GM18520 (cell line): ENCODE results near the gene ZNF830.
"Not testable (repeated sequence)": the region's sequence is repeated elsewhere in the genome, so short reads cannot be mapped to it uniquely, and the experiment has no call there.

Experiments used
- ATAC-seq: cut with Tn5 transposase; IDR thresholded peaks from one replicate; pipeline ENCODE4 v1.9.1; 2021; ENCODE audit not compliant: unreplicated experiment

Gene ZNF830

GRCh38 chr17:34961093-34961911 lies at the start of gene ZNF830, which contains the start of gene CCT6B:
ZNF830 (plus strand) TSS chr17:34961540; CDS start chr17:34961567, 27 bp downstream.
CCT6B (minus strand) TSS chr17:34961460; CDS start chr17:34961393, 67 bp downstream.
- ATAC-seq = peak; percentile 78

- no peak for ATAC-seq
Measured at GRCh38 chr17:34913001-34913400, 48.3 kb upstream of the ZNF830 start.

DNA sequence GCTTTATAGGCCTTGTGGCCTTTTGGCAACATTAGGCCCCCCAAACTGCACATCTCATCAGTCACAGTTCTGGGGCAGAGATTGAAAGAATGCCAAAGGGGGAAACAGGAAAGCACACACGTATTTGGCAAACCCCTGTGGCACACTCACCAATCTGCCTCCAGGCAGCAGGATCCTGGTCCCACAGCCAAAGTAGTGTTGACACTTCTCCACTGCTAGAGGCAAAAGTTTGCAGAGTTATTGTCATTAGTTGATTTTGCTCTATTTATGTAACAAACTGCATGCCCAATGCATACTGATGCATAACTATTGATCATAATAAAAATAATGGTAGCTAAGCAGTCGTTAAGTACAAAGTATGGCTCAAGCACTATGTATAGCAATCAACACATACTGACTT lies 45.2 kb upstream of the ZNF830 start:
- ATAC-seq = no peak

DNA sequence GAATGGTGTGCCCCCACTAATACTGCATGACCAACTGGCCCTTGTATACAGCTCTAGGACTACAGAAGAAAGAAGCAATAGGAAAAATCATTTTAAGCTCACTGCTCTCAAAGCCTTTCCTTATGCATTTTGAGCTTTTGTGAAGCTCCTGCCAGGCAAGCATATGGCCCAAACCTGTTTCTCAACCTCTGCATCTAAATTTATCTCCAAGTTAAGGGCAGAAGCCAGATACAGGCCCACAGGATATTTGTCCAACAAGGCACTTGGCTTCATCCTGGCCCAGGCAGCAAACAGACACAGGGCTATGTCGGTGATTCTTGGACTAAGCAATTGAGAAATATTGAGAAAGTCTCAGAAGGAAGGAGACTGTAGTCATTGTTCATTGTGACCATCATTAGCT lies 44.0 kb upstream of the ZNF830 start:
- ATAC-seq = no peak

DNA sequence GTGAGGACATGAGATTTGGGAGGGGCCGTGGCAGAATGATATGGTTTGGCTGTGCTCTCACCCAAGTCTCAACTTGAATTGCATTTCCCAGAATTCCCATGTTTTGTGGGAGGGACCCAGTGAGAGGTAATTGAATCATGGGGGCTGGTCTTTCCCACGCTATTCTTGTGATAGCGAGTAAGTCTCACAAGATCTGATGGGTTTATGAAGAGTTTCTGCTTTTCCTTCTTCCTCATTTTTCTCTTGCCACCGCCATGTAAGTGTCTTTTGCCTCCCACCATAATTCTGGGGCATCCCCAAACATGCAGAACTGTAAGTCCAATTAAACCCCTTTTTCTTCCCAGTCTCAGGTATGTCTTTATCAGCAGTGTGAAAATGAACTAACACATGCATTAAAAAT lies 40.7 kb upstream of the ZNF830 start:
- ATAC-seq = no peak

GRCh38 chr17:34926661-34927060 lies 34.7 kb upstream of the ZNF830 start:
- no peak for ATAC-seq

DNA sequence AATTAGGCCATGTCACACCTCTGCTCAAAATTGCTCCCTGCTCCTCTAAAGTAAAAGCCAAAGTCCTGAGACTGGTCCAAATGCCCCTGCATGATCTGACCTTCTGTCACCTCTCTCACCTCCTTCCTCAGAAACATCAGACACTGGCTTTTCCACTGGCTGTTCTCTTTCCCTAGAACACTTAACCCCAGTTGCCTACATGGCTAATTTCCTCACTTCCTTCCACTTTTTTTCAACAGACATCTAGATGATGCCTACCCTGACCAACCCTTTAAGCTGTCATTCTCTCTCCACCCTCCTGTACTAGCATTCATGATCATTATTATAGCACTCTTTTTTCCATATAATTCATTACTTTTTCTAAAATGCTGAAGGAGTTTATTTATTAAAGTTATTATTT lies 31.1 kb upstream of the ZNF830 start:
- ATAC-seq = no peak

DNA sequence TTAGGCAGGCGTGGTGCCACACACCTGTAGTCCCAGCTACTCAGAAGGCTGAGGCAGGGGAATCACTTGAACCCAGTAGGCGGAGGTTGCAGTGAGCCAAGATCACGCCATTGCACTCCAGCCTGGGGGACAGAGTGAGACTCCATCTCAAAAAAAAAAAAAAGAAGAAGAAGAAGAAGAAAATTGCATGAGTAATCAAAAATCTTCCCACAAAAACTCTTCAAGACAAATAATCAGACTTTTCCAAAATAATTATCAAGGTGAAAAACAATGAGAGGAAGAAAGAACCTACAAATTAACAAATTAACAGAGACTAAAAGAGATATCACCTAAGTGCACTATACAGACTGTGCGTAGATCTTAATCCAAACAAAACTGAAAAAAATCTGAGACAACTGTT lies 10.6 kb upstream of the ZNF830 start:
- not testable (repeated sequence) for ATAC-seq

GRCh38 chr17:34958438-34958837 lies 2.9 kb upstream of the ZNF830 start:
- no peak for ATAC-seq

GRCh38 chr17:34974179-34974578 lies 12.8 kb downstream of the ZNF830 start:
- ATAC-seq = no peak

DNA sequence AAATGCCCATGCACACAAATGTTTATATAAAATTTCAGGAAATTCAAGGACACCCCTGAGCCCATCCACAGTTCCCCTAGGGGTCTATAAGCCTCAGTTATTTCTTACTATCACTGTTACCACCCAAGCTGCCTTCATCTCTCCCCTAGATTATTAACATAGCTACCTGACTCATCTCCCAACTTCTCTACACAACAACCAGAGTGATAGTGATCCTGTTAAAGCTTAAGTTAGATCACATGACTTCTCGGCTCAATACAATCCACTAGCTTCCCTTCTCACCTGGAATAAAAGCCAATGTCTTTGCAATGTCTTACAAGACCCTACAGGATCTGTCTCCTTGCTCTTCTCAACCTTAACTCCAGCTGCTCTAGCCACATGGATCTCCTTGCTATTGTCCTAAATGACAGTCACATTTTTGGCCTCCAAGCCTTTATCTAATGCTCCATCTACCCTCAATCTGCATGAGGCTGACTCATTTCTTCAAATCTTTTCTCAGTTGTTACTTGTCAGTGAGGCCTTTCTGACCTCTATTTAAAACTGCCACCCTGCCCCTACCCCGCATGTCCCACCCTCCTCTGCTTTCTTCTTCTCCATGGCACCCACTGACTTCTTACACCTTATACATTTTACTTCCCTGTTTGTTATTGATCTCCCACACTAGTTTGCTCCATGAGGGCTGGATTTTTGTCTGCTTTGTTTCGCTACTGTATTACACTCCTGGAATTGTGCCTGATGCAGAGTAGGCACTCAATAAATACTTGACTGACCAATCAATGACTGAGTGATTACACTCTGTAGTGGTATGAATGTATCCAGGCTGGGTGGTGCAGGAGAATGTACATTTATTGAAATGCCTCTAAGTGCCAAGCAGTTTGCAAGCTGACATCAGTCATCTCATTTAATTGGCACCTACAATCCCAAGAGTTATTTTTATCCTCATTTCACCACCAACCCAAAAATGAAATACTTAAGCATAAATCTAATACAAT lies 13.8 kb downstream of the ZNF830 start:
- ATAC-seq = no peak

DNA sequence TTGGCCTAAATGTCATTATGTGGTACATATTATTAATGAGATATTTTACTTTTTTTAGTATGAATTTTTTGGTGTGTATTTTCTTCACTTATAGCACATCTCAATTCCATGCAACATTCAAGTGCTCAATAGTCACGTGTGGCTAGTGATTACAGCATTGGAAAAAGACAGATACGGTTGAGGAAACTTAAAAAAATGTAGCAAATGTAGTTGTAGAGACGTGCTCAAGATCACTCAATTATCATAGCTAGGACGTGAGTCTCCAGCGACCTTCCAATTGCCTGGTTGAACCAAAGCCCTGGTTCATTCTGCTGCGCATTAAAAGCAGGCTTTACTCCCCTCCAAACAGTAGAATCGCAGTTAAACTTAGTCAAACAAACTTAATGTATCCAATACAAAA lies 17.8 kb downstream of the ZNF830 start:
- ATAC-seq = no peak

DNA sequence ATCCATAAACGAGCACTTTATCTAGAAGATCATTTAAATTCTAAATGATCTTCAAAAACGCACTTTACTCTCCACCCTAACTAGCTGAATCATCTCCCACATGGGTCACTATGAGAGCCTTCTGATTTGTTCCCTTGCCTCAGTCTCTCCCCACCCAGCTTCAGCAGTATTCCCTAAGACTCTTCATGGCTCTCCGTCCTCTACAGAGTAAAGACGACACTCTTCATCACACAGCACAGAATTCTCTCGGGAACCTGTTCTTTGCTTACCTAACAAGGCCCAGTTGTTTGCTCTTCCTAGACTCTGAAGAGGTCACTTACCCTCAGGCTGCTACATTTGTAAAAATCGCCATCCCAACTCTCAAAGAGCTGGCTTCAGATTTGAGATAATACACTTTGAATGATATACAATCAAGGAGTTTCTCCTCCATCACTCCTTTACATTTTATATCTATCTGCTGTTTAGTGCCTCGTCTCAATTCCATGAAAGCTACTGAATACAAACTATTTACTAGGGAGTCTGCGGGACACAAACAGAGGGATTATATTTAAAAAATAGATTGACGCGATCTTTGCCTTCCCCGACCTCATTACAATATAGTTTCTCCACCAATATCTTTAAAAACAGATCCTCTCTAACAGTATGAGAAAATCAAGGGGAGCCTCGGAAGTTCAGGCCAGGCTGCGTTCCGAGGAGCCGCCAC lies 18.5 kb downstream of the ZNF830 start:
- ATAC-seq = no peak

- ATAC-seq = peak; percentile 81
Measured at GRCh38 chr17:34980353-34980680, 19.0 kb downstream of the ZNF830 start, which contains the start of gene LIG3. LIG3 (plus strand) TSS chr17:34980512; CDS start chr17:34983006, 2,494 bp downstream.

DNA sequence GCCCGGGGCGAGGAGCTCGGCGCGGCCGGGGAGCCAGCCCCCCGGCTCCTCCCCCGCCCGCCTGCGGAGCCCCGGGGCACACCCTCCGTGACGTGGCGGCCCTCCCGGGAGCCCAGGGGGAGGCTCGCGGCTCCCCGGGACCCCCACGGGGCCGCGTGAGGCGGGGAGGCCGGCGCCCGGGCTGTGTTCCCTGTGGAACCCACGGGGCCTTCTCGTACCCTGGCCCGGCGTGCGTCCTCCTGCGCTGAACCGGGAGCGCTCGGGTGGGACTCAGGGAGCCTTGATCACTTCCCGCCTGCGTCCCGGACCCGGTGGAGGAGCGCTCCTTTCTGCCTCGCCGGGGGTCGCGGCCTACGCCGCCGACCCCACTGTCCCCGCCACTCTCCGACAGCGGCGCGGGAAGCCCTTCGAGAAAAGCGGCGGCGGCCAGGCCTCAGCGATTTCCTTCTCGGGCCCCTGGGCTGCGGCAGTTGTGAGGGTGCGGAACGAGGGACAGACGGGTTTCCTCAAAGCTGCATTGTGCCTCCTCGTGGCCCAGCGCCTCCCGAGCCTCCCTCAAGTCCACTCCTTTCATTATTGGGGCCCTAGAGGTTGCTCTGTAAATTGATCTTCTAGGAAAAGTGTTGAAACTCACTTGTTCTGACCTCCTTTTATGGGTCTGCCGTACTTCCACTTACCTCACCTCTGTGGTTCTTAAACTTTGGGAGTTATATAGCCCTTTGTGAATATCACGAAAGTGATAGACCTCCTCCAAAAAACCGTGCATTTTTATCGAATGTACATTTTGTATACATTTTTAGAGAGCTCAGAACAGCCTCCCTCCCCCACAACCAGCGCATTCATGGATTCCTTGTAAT lies 19.6 kb downstream of the ZNF830 start:
- ATAC-seq = peak; percentile 69

DNA sequence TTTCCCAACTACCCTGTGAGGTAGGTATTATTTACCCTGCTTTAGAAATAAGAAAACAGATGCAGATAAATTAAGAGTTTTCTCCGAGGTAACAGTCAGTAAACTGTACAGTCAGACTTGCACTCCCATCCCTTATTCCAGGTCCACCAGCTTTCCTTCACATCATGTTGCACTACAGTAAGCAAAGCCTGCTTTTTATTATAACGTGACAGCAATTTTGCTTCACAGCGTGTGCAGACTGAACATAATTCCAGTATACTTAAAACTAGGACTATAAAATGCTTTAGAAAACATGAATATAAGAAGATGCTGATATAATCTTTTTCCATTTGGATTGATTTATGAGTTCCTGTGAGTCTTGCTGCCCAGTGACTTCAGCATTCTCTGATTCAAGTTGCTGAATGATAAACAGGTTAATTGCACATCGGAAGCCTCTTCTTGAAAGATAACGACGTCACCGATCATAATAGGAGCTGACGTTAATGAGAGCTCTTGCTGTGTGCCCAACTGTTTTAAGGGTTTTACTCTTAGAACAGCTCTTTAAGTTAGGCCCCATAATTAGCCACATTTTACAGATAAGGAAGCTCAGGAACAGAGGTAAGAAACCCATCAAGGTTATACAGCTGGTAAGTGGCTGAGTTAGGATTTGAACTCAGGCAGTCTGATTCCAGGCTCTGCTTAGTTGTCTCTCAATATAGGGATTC lies 20.4 kb downstream of the ZNF830 start:
- ATAC-seq = no peak

- ATAC-seq = no peak
Measured at GRCh38 chr17:34987232-34987631, 25.9 kb downstream of the ZNF830 start.

DNA sequence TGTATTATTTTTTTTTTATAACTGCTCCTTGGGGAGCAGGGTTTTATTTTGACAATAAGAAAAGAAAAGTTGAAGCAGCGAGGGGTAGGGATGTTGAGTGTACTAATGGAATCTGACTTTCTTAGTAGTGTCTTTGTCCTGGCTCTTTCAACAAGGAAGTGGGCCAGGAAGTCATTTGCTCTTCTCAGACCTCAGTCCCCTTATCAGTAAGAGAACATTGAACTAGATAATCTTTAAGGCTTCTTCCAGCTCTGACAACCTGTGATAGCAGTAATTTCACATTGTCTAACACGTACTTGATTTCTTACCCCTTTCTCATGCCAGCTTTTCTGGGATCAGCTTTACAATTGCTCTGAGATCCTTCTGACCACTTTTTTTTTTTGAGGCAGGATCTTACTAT lies 27.3 kb downstream of the ZNF830 start:
- ATAC-seq = no peak

- no peak for ATAC-seq
Measured at GRCh38 chr17:34989473-34989872, 28.1 kb downstream of the ZNF830 start.
